GM18861 (cell line): ENCODE data around the gene ABCG1.

Source experiments
- ATAC-seq: cut with Tn5 transposase; IDR thresholded peaks from one replicate; pipeline ENCODE4 v1.9.1; 2021; ENCODE audit not compliant: unreplicated experiment

ABCG1 gene

DNA sequence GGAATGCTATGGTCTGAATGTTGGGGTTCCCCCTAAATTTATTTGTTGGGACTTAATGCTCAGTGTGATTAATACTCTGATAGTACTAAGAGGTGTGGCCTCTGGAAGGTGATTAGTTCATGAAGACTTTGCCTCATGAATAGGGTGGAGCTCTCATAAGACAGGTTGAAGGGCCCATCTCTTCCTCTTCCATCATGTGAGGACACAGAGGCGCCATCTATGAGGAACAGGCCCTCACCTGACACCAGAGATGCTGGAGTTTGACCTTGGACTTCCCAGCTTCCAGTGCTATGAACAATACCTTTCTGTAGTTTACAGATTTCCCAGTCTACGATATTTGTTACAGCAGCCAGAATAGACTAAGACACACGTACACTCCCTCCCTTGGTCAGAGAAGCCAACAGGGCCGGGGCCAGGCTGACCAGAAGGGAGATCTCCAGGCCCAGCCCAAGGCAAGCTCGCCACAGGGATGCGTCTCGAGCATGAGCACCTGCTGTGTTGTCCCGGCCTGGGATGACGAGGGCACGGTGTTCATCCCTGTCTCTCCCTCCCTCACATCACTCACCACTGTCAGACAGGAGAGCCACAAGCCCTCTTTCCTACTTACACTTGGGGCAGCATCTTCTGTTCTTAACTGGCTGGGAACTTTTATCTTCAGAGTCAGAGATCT, 4.7 kb upstream of the ABCG1 start:
- ATAC-seq = no peak

DNA sequence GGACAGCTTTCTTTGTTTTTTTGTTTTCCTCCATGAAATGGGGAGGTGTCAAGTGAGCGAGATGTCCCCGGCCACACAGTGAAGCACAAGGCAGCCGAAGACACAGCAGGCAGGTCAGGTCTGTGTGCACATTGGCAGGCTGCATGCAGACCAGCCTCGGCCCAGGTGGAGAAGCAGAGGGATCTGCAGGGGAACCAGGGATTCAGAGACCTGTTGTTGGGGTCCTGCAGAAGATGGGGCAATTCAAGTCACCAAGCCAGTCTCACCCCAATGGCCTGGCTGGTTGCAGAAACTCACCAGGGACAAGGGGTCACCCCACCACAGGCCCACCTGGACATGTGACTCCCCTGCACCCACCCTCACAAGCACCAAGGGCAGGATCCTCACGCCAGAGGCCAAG, 4.0 kb upstream of the ABCG1 start:
- ATAC-seq = no peak

DNA sequence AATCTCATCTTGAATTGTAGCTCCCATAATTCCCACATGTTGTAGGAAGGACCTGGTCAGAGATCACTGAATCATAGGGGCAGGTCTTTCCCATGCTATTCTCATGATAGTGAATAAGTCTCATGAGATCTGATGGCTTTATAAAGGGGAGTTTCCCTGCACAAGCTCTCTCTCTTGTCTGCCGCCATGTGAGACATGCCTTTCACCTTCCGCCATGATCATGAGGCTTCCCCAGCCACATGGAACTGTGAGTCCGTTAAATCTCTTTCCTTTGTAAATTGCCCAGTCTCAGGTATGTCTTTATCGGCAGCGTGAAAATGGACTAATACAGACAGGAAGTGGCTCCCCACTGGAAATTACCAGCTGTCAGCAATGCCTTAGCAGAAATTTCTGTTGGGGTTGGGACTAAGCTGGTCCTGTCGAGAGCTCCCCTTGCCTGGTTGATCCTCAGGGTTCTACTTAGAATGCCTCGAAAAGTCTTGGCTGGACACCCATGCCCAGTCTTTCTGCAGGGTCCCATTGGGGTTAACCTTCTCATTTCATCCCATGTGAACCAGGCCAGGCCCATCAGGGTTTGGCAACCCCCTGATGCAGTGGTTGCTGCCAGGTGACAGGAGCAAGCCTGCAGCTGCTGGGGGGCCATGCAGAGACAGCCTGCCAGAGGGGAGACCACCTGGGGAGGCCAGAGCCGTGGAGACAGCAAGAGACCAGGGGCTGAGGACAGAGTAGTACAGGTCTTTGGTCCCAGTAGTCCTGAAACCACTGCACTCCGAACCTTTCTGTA, 2.8 kb upstream of the ABCG1 start:
- ATAC-seq = no peak

DNA sequence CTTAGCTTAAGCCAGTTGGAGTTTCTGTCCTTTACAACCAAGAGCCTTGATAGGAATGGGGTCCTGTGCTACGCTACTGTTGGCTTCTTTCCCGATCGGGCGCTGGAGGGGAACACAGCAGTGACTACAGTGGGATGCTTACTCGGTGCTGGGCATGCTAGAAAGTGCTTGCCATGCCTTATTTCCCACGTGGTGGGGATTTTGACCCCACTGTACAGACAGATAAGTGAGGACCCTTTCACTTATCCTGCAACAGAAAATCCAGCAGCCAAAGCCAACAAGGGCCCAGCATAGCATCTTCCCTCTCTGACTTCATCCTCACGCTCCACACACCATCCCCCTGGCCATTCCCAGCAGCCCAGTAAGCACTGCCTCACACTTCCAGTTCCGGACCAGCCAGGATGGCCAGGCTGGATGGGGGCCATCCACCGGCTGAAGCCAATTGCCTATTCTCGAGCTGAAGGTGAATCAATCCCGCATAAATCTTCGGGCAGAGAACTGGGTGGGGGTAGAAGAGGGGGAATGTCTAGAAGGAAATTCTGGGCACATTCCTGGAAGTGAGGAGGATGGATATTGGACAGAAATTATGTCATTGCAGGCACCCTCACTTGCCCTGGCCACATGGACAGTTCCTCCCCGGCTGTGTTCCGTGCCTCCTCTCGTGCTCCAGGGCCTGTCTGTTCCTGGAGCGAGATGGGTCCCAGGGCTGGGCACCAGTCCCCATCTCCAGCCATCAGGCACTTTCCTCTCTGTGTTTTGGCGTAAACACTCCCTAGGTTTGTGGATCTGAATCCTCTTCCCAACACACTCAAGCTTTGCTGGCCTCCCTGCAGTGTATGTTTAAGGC, 2.0 kb upstream of the ABCG1 start:
- no peak for ATAC-seq

DNA sequence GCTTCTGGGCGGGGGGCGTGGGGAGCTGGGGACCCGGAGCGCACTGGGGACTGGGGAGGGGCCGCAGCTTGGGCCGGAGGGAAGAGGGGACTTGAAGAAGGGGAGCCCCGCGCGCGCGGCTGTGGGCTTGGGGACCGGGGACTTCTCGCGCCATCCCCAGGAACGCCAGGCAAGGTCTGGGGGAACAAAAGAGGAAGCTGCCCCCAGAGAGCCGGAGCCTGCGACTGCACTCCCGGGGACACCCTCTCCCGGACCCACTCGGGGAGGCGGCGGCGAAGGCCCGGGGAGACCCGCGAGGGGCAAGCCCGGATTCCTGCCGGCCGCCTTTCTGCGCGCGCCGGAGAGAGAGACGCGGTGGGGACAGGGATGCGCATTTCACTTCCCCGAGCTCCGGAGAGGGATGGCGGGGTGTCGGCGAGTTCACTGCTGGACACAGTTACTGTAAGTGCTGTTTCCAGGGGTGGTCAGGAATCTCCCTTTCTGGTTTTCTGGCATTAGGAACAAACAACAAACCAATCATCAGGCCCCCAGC, 732 bp downstream of the ABCG1 start:
- ATAC-seq = no peak

DNA sequence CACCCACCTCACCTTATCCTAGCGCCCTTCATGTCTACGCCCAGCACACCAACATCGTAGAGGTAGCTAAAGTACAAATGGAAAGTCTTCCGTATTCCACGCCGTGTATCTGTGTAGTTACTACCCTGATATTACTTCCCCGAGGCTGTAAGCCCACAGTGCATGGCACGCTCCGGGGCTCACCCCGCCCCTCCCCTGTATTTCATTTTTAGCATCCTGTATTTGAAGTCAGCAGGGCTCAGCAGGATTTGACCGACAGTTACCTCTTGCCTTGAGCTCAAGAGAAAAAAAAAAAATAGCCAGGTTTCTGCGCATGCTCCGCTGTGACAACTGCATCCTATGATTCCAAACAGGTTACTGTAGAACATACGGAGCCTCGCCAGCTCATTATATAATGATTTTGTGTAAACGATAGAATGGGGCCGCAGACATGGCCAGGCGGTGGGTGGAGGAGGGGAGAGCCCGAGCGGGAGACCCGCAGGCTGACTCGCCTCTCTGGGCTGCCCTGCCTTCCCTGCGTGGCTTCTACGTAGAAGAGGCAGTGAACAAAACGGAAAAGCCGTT, 1.3 kb downstream of the ABCG1 start:
- ATAC-seq = no peak

DNA sequence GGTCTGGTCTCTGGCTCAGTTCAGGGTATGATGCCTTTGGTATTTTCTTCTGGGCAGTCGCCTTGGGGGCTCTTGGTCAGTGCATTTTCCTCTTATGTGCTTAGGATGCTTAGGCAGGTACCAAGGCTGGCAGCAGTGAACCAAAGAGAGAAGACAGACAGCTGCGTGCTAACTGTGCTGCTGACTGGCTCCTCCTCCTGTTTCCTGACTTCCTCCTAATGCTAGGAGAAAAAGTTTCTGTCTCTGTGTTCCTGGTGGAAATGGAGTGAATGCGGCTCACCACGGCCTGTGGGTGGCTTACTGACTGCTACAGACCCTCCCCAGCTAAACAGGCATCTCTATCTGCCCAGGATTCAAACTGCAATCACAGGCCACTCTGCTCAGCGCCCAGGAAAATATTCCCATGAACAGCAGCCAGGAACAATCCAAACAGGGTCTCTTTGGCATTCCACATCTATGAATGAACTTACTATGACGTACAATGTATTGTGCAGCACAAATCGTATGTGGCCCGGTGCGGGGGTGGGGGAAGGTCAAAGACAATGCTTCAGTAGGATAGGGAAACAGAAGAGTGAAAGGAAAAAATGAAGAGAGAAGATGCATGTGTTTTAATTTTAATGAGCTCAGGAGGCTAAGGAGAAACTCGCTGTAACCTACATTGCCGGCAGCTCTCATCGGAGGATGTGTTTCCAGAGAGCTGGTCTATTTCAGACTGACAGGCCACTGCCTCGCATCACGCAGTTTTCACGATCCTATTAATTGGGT, 2.8 kb downstream of the ABCG1 start:
- ATAC-seq = no peak

DNA sequence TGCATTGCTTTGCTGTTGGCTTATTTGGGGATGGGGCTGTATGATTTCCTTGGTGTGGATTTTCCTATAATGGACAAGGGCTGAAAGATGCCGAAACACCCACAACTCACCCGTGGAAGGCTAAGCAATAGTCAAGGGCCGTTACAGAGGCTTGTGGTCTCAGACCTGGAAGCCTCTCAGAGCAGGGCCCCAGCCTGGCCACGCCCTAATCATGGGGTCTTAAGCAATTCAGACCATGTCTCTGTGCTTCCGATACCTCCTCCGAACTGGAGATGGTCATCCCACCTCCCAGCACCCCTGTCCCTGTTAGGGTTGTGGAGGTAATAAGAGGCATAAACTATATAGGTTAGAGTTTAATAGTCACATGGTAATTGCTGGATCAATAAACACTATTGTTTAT, 3.4 kb downstream of the ABCG1 start:
- no peak for ATAC-seq

DNA sequence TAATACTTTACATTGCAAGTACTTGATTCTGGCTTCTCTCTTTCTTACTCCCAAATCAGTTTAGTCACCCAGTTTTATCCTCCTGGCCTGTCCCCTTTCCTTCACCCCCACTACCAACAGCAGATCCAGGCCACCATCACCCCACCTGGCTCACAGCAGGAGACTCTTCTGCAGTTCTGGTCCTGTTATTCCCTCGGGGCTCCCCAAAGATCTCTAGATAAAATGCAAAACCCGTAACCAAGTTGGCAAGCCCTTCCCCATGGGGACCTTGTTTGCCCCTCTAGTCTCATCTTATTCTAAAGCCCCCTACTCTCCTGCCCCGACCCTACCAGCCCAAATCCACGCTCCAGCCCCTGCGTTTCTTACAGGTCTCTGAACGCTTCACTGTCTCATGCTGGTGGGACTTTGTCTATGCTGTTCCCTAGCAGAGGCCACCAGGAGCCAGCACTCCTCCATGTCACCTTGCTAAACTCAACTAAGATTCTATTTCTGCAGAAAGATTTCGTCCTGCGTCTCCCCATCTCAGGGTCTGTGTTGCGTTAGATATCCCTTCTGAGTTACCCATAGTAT, 4.0 kb downstream of the ABCG1 start:
- no peak for ATAC-seq

DNA sequence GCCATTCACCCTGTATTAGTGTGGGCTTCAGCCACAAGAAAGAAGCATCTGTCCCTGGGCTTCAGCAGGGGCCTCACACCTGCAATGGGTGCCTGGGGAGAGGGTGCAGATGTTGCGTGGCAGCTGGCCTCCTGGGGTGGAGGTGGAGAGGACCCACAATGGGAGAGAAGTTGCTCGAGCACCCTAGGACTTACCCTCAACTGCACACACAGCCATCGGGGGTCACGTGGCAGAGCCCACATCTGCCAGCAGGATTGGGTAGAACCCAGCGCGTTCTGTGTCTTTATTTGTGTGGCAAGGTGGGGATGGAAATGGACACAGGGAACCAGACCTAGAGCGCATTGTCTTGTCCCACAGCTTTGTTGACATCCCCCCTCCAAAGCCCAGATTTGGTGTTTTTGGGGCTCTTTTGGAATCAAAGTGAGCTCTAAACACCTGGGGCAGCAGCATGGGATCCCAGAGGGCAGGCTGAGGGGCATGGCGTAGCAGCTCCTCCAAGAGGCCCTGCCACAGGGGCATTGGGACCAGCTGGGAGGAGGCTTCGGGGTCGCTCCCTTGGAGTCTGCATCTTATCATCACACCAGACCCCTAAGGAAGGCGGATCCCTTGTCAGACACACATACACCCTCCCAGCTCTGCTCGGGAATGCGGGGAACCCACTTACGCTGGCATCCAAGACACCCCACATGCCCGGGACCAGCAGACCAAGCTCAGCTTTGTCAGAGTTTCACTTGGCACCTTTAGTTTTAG, 5.1 kb downstream of the ABCG1 start:
- no peak for ATAC-seq

DNA sequence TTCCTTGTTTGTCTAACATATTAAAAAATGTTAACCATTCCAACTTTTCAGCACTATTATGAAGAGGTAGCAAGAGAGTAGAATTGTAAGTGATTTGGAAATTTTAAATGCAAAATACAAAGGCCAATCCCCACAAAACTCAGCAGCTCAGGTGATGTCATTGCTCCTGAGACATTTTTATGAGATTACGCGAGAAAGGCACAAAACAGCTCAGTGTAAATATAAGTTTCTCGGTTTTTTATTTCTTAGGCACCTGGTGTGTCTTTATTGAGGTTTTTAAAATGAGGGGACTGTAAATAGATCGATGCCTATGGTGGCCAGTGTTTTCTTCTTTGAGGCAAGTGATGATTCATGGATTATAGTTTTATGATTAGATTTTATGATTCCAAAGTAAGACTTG, 6.1 kb downstream of the ABCG1 start:
- no peak for ATAC-seq

DNA sequence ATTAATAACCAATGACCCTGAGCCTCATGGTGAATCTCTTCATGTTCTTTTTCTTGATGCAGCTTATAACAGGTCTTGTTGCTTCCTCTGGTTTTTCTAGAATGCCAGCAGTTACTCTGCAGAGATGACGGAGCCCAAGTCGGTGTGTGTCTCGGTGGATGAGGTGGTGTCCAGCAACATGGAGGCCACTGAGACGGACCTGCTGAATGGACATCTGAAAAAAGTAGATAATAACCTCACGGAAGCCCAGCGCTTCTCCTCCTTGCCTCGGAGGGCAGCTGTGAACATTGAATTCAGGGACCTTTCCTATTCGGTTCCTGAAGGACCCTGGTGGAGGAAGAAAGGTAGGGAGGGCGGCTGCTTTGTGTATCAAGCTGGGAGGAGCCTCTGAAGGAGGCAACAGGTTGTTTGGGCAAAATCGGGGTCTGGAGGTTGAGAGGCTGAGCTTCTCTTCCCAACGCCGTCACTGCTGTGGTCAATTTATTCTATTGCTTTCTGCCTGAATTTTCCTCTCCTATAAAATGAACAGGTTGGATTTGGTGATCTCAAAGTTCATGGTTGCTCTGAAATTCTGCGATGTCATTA, 6.7 kb downstream of the ABCG1 start:
- ATAC-seq = no peak

DNA sequence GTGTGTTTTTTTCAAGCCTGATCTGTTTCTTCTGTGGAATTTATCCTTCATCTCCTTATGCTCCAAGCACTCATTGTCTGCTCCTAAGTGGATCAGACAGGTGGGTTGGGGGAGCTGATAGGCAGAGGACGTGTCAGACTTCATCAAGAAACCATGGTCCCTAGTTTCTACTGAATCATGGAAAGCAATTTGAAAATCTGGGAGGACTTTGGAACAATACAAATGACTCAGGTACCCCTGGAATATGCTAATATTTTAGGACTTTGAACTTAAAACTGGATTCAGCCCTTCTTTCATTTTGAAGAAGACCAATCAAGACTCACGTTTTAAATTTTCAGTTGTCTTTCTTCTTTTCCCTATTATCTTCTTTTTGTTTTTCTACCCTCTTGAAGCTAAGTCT, 7.7 kb downstream of the ABCG1 start:
- ATAC-seq = no peak

DNA sequence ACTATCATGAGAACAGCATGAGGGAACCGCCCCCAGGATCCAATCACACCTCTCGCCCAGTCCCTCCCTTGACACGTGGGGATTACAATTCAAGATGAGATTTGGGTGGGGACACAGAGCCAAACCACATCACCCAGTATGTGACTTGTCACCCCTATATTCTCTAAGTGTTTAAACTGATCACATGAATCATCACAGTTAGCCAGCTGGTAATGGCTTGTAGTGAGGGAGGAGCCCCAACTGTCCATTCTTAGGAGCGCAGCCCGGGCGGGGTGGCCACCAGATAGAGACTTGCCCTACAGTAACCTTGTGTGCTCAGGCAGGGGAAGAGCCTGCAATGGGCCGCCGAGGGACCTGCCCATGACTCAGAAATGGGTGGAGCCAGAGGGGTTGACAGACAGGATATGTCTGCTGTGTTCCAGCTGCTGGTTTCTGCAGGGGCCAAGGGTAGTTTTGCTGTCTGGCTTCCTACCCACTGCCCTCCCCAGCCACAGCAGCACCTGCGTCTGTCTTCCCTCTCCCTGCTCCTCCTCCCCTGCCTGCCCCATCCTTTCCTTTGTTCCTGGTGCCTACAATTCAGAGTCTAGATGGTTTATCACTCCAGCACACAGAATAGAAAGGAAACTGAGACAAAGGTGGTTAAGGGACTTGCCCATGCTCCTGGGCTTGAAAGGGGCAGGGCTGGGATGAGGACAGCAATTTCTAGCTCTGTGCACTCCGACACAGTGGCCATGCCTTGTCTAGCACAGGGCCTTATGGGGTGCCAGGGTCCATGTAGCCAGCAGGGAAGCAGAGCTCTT, 9.2 kb downstream of the ABCG1 start:
- peak; percentile 74 for ATAC-seq

DNA sequence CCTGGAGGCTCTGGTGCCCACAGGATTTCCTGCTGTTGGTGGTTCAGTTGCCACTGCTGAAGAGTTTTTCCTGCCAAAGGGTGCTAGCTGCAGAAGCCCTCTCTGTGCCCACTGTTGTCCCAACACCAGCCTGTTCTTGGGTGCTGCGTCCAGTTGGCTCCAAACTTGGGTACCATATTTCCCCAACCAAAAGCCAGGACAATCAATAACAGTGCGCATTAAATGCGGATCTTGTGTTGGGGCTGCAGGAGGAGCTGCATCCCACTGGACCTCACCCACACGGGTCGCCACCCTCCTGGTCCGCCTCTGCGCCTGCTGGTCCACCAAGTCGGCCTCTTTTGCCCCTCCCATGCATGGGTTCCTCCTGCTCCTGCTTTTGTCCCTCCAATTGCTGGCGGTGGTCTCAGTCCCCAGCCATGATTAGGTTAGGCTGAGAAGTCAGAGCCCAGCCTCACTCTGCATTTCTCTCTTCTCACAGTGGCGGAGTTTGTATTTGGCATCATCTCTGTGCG, 9.8 kb downstream of the ABCG1 start:
- no peak for ATAC-seq

DNA sequence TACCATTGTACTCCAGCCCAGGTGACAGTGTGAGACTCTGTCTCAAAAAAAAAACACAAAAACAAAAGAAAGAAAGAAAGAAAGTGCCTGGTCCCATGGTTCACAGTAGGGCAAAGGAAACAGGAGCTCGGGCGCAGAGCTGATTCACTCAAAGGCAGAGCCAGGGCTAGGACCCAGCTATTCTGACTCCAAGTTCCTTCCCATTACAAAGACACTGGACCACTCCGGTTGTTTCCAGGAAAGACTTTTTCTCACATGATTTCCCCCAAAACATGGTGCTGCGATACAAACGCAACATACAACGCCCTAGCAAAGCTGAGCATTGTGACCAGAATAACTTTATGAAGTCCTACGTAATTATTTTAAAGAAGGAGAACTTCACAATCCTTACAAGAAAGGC, 10.7 kb downstream of the ABCG1 start:
- no peak for ATAC-seq

DNA sequence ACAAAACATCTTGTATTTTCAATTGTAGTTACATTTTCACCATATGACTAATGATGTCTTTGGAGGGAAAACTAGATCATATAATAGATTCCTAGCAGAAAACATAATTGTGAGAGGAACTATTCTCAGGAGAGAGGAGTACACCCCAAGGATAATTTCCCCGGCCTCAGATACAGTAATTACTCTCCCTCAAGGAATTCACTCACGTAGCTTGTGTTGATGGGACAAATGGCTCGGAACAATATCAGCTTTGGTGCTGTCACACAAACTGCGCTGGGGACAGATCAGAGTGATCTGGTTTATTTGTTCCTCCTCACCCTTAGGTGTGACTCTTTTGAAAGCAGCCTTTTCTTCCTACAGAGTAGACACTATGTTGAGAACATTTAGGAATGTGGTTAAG, 11.2 kb downstream of the ABCG1 start:
- ATAC-seq = no peak

DNA sequence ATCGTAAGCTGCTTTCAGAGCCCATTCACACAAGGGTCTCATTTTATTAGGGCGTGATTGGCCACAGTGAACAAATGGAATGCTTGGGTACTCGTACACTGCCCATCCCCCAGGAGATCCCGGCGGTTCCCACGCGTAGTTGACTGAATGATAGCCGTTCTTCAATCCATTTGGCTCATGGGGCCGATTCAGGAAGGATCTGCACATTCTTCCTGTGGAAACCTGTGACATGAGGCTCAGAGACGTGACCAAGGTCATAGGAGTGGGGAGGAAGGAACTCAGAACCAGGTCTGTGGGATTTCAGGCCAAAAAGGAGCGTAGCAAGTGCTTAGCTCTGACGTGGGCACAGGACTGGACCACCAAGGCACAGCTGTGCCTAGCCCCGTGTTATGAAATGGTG, 11.7 kb downstream of the ABCG1 start:
- no peak for ATAC-seq
